IMR-90 (cell line): Measurements from ENCODE around the gene SCD. TPM values are rescaled to one million over a fixed set of nuclear protein-coding genes. Genes with fewer than 3 reads are reported as not detected.

Experiments
- ATAC-seq: fragments of 200-7000 bp; cut with Tn5 transposase; 2 replicates; pipeline ENCODE4 v1.9.1; 2020; ENCODE audit warnings: low read depth, mild to moderate bottlenecking, moderate library complexity
- BruUV-seq: library from RNA; stranded (reverse); fragments of 400-500 nt; replicated peaks from 2 replicates; lab custom pipeline; 2021; lab: Mats Ljungman, UMichigan
- CTCF ChIA-PET: fragments of 300-600 bp; formaldehyde crosslinking; extraction: SDS; loops from one replicate; lab custom pipeline; 2021; ENCODE audit warnings: antibody characterized with exemption; lab: Yijun Ruan, JAX
- POLR2A ChIA-PET: fragments of 300-600 bp; sonication (Branson Sonifier 250); formaldehyde crosslinking; loops from one replicate; lab custom pipeline; 2022; ENCODE audit warnings: antibody characterized with exemption; ENCODE audit not compliant: unreplicated experiment; lab: Charles Lee
- DNase-seq: peaks from one replicate; pipeline ENCODE4 v3.0.0; 2013
- H2AFZ ChIP-seq: replicated peaks from 2 replicates; pipeline ENCODE3; 2013; ENCODE audit warnings: low read length, mild to moderate bottlenecking; ENCODE audit not compliant: poor library complexity
- H2AK5ac ChIP-seq: 2 replicates; pipeline ENCODE4 v1.6.1; 2013; ENCODE audit warnings: low read depth, low read length, inconsistent platforms
- H2AK9ac ChIP-seq: replicated peaks from 2 replicates; pipeline ENCODE3; 2013; ENCODE audit warnings: mild to moderate bottlenecking, low read depth, low read length, moderate library complexity; ENCODE audit not compliant: poor library complexity
- H2BK120ac ChIP-seq: 2 replicates; pipeline ENCODE4 v1.6.1; 2013; ENCODE audit warnings: low read depth, low read length, inconsistent platforms
- H2BK15ac ChIP-seq: 3 replicates; pipeline ENCODE4 v1.6.1; 2013; ENCODE audit warnings: low read depth, low read length, inconsistent platforms
- H2BK20ac ChIP-seq: 2 replicates; pipeline ENCODE4 v1.6.1; 2013; ENCODE audit warnings: low read depth, mild to moderate bottlenecking, inconsistent platforms, low read length, moderate library complexity
- H2BK5ac ChIP-seq: 2 replicates; pipeline ENCODE4 v1.6.1; 2013; ENCODE audit warnings: mild to moderate bottlenecking, low read depth, low read length, inconsistent platforms; ENCODE audit not compliant: poor library complexity, severe bottlenecking
- H3K14ac ChIP-seq: replicated peaks from 2 replicates; pipeline ENCODE4 v1.6.1; 2013; ENCODE audit warnings: low read depth, low read length, inconsistent platforms
- H3K18ac ChIP-seq: 2 replicates; pipeline ENCODE4 v1.6.1; 2013; ENCODE audit warnings: low read depth, low read length, control low read depth
- H3K23ac ChIP-seq: 2 replicates; pipeline ENCODE4 v1.6.1; 2013; ENCODE audit warnings: low read depth, low read length, inconsistent platforms
- H3K27ac ChIP-seq: 2 replicates; pipeline ENCODE4 v1.5.1; 2013; ENCODE audit warnings: mild to moderate bottlenecking, control low read depth, low read length; ENCODE audit not compliant: insufficient read depth
- H3K27me3 ChIP-seq: 2 replicates; pipeline ENCODE4 v1.6.1; 2013; ENCODE audit warnings: low read length; ENCODE audit not compliant: control insufficient read depth, insufficient read depth
- H3K36me3 ChIP-seq: 2 replicates; pipeline ENCODE4 v1.6.1; 2013; ENCODE audit warnings: low read length, mixed read lengths; ENCODE audit not compliant: control insufficient read depth, insufficient read depth
- H3K4ac ChIP-seq: 2 replicates; pipeline ENCODE4 v1.6.1; 2013; ENCODE audit warnings: low read depth, low read length, inconsistent platforms
- H3K4me1 ChIP-seq: 2 replicates; pipeline ENCODE4 v1.6.1; 2013; ENCODE audit warnings: low read length, mixed read lengths; ENCODE audit not compliant: control insufficient read depth, insufficient read depth
- H3K4me2 ChIP-seq: 2 replicates; pipeline ENCODE4 v1.6.1; 2013; ENCODE audit warnings: low read depth, mild to moderate bottlenecking, control low read depth, low read length, moderate library complexity
- H3K4me3 ChIP-seq: 2 replicates; pipeline ENCODE4 v1.5.1; 2013; ENCODE audit warnings: low read depth, mild to moderate bottlenecking, control low read depth, low read length, moderate library complexity; ENCODE audit not compliant: insufficient read depth
- H3K56ac ChIP-seq: 2 replicates; pipeline ENCODE4 v1.6.1; 2013; ENCODE audit warnings: low read length, inconsistent platforms; ENCODE audit not compliant: insufficient read depth; ENCODE audit errors: extremely low read depth
- H3K79me1 ChIP-seq, 2 experiments: 2 replicates each; pipeline ENCODE4 v1.6.1; 2013; ENCODE audit warnings: low read length in 2 of 2, inconsistent platforms in 1 of 2, low read depth in 1 of 2
- H3K9ac ChIP-seq: 2 replicates; pipeline ENCODE4 v1.6.1; 2013; ENCODE audit warnings: low read depth, low read length, control low read depth
- H3K9me1 ChIP-seq: 2 replicates; pipeline ENCODE4 v1.6.1; 2013; ENCODE audit warnings: low read length, inconsistent platforms; ENCODE audit not compliant: insufficient read depth
- H3K9me3 ChIP-seq: 2 replicates; pipeline ENCODE4 v1.6.1; 2013; ENCODE audit warnings: low read length; ENCODE audit not compliant: control insufficient read depth, insufficient read depth
- H4K20me1 ChIP-seq: 2 replicates; pipeline ENCODE4 v1.6.1; 2013; ENCODE audit warnings: low read length, inconsistent platforms; ENCODE audit not compliant: insufficient read depth
- H4K5ac ChIP-seq: 2 replicates; pipeline ENCODE4 v1.6.1; 2013; ENCODE audit warnings: mild to moderate bottlenecking, low read depth, low read length, control low read depth
- H4K8ac ChIP-seq, 2 experiments: 2 replicates each; pipeline ENCODE4 v1.6.1; 2013; ENCODE audit warnings: low read depth in 2 of 2, low read length in 2 of 2, control low read depth in 1 of 2, inconsistent platforms in 1 of 2
- H4K91ac ChIP-seq: 2 replicates; pipeline ENCODE4 v1.6.1; 2013; ENCODE audit warnings: low read depth, low read length, inconsistent platforms; ENCODE audit not compliant: insufficient read depth
- BHLHE40 ChIP-seq: fragments of 150-350 bp; IDR thresholded peaks from 2 replicates; pipeline ENCODE4 v1.6.1; 2016; ENCODE audit warnings: mild to moderate bottlenecking, low read depth, low read length
- CEBPB ChIP-seq: IDR thresholded peaks from 2 replicates; pipeline ENCODE4 v1.6.1; 2012; ENCODE audit warnings: low read depth, low read length, improper control_type of control experiment
- CHD1 ChIP-seq: IDR thresholded peaks from 2 replicates; pipeline ENCODE4 v1.6.1; 2012; ENCODE audit warnings: low read depth, low read length, improper control_type of control experiment
- CTCF ChIP-seq: conservative IDR thresholded peaks from 2 replicates; pipeline ENCODE4 v1.5.1; 2012; ENCODE audit warnings: mild to moderate bottlenecking, low read depth, low read length, improper control_type of control experiment
- ELK1 ChIP-seq: fragments of 150-350 bp; IDR thresholded peaks from 2 replicates; pipeline ENCODE4 v1.6.1; 2016; ENCODE audit warnings: low read depth, mild to moderate bottlenecking, low read length, moderate library complexity, borderline replicate concordance
- FOS ChIP-seq: fragments of 150-350 bp; IDR thresholded peaks from 2 replicates; pipeline ENCODE4 v1.6.1; 2016; ENCODE audit warnings: low read depth, low read length
- MAFK ChIP-seq: IDR thresholded peaks from 2 replicates; pipeline ENCODE4 v1.6.1; 2012; ENCODE audit warnings: low read depth, low read length, improper control_type of control experiment
- MAZ ChIP-seq: IDR thresholded peaks from 2 replicates; pipeline ENCODE4 v1.6.1; 2012; ENCODE audit warnings: low read depth, mild to moderate bottlenecking, low read length, improper control_type of control experiment, moderate library complexity, borderline replicate concordance
- MXI1 ChIP-seq: IDR thresholded peaks from 2 replicates; pipeline ENCODE4 v1.6.1; 2012; ENCODE audit warnings: low read depth, mild to moderate bottlenecking, low read length, moderate library complexity, borderline replicate concordance
- NFE2L2 ChIP-seq: fragments of 150-350 bp; IDR thresholded peaks from 2 replicates; pipeline ENCODE4 v1.6.1; 2016; ENCODE audit warnings: low read depth, mild to moderate bottlenecking, low read length
- RAD21 ChIP-seq: IDR thresholded peaks from 2 replicates; pipeline ENCODE4 v1.6.1; 2012; ENCODE audit warnings: low read length, improper control_type of control experiment
- RCOR1 ChIP-seq: IDR thresholded peaks from 2 replicates; pipeline ENCODE4 v1.6.1; 2012; ENCODE audit warnings: mild to moderate bottlenecking, low read length, improper control_type of control experiment; ENCODE audit not compliant: insufficient replicate concordance
- RFX5 ChIP-seq: IDR thresholded peaks from 2 replicates; pipeline ENCODE4 v1.8.0; 2012; ENCODE audit warnings: low read depth, mild to moderate bottlenecking, low read length, moderate library complexity
- SMC3 ChIP-seq: fragments of 150-350 bp; IDR thresholded peaks from 2 replicates; pipeline ENCODE4 v1.6.1; 2016; ENCODE audit warnings: low read depth, mild to moderate bottlenecking, antibody characterized with exemption, low read length, moderate library complexity
- WGBS, 2 experiments: methylation state at CpG; one replicate each; pipeline versions ENCODE4 v1.1.5 to v1.1.7; 2013; ENCODE audit warnings: missing lambda C conversion rate in 2 of 2; ENCODE audit not compliant: insufficient read length in 1 of 2; ENCODE audit errors: extremely low coverage in 2 of 2; 5-methylcytosine and 5-hydroxymethylcytosine counted together
- dilution Hi-C: fragments of 300-500 bp; cut with HindIII; formaldehyde crosslinking; loops from one replicate; pipeline ENCODE4 v1.14.3; 2018; ENCODE audit warnings: low sequenced_read_pairs; ENCODE audit not compliant: unreplicated experiment
- in situ Hi-C: fragments of 300-500 bp; cut with MboI; formaldehyde crosslinking; loops from 3 replicates; pipeline ENCODE4 v1.14.3; 2019; ENCODE audit warnings: low sequenced_read_pairs, inconsistent platforms, mixed read lengths
- intact Hi-C: fragments of 100-400 bp; cut with micrococcal nuclease; formaldehyde crosslinking; loops from 2 replicates; pipeline ENCODE4 v1.10.0; 2022
- polyA plus RNA-seq, 3 experiments: library from polyadenylated mRNA; depleted of rRNA; stranded (reverse); fragments of >200 nt; gene quantifications; 2 replicates each; pipeline ENCODE4 v1.2.3, GENCODE V29; 2012; ENCODE audit warnings: low replicate concordance in 1 of 3
- total RNA-seq: library from RNA; depleted of rRNA; stranded (reverse); fragments of >200 nt; gene quantifications from 2 replicates; pipeline ENCODE4 v1.2.3, GENCODE V29; 2012

Gene SCD
- total and polyA plus RNA-seq, 2 of the 4 experiments (the other 2 are of a cell fraction) = 50.7 to 65.1 TPM

GRCh38 chr10:100341953-100342626 lies 4.9 kb upstream of the SCD start:
- no peak overlapping the region for H4K5ac ChIP-seq
- peaks cover 5% of the 10 kb centered on the region for H3K9me1 ChIP-seq
- no peaks in the 10 kb centered on the region for H3K79me1 ChIP-seq
- intact Hi-C loops (loop anchor here (1.0 kb wide), 2 partner anchors 91 to 176 kb away; no protein-coding TSS in a partner anchor), in situ Hi-C loops (loop anchor here (5.0 to 25.0 kb wide), 3 partner anchors 90 to 545 kb away; no protein-coding TSS in a partner anchor), dilution Hi-C loops (no loop called here)
- BruUV-seq = no TSS peak
- no peak overlapping the region for H3K9ac ChIP-seq
- no peak overlapping the region for H2AK9ac ChIP-seq
- 0 out of 2 replicates have a peak overlapping the region, but pooled peaks have one; percentile 24 for H3K4ac ChIP-seq
- no peak overlapping the region for H3K56ac ChIP-seq
- peak overlapping the region; percentile 56; the same call in 1 of the 3 replicates for H2BK15ac ChIP-seq
- no peak overlapping the region for H3K4me3 ChIP-seq
- H4K91ac ChIP-seq = no peak overlapping the region
- ATAC-seq = peak; percentile 44
- CTCF ChIA-PET = interaction anchor here (0.9 to 2.3 kb wide), 8 partner anchors 29 to 176 kb away, joined by 3 to 19 read pairs (median 4); no protein-coding TSS in a partner anchor
- H4K8ac ChIP-seq = no peak overlapping the region; a peak in 1 of 4 replicates
- no peaks in the 10 kb centered on the region for H3K9me3 ChIP-seq
- peak overlapping the region; percentile 62 for H2AFZ ChIP-seq
- H3K18ac ChIP-seq = no peak overlapping the region
- POLR2A ChIA-PET = no interaction called here
- H3K27ac ChIP-seq = no peak overlapping the region
- peak; percentile 60 for DNase-seq
- H3K27me3 ChIP-seq = peaks cover 7% of the 10 kb centered on the region
- no peak overlapping the region for H3K4me2 ChIP-seq
- H4K20me1 ChIP-seq = no peaks in the 10 kb centered on the region; the same call in 1 of the 2 replicates
- 49% methylated on average over 4 of the region's 9 CpGs; no CpG with 5 or more reads in 1 of the 2 experiments for WGBS, 2 experiments
- no peak overlapping the region for H3K23ac ChIP-seq
- no peaks in the 10 kb centered on the region for H3K36me3 ChIP-seq
- H2BK120ac ChIP-seq = peak overlapping the region; percentile 45; the same call in 1 of the 2 replicates
- peak overlapping the region; percentile 61; the same call in 1 of the 2 replicates for H2AK5ac ChIP-seq
- no peak overlapping the region for H3K14ac ChIP-seq
- H3K4me1 ChIP-seq = peaks cover 14% of the 10 kb centered on the region
- peak overlapping the region; percentile 47; the same call in 1 of the 2 replicates for H2BK20ac ChIP-seq
- no peak overlapping the region for H2BK5ac ChIP-seq
- peak; percentile 82 for TF ChIP-seq RAD21
- no peak for TF ChIP-seq CHD1
- no peak for TF ChIP-seq FOS
- TF ChIP-seq BHLHE40 = no peak
- TF ChIP-seq ELK1 = no peak
- TF ChIP-seq CEBPB = no peak
- no peak for TF ChIP-seq RFX5
- TF ChIP-seq RCOR1 = no peak
- TF ChIP-seq MAZ = no peak
- TF ChIP-seq MAFK = no peak
- peak; percentile 73 for TF ChIP-seq CTCF
- no peak for TF ChIP-seq NFE2L2
- peak; percentile 76 for TF ChIP-seq SMC3
- TF ChIP-seq MXI1 = peak; percentile 40; the same call in 1 of the 2 replicates
